Measurements from ENCODE around the gene B4GALT2.

B4GALT2 gene

GRCh38 chr1:43969416-43969745 lies 9.6 kb upstream of the B4GALT2 start:
- no peak for DNase-seq (ENCODE audit: low read depth in 1 of 2, low spot score in 1 of 2)

- peak; percentile 85 to 89 for DNase-seq (ENCODE audit: low read depth in 1 of 2, low spot score in 1 of 2)
Observed at GRCh38 chr1:43969746-43970466, 9.1 kb upstream of the B4GALT2 start, which contains the start of gene DPH2. Gene DPH2 (plus strand): TSS chr1:43970010. CDS start chr1:43970176, 166 bp downstream.

DNA sequence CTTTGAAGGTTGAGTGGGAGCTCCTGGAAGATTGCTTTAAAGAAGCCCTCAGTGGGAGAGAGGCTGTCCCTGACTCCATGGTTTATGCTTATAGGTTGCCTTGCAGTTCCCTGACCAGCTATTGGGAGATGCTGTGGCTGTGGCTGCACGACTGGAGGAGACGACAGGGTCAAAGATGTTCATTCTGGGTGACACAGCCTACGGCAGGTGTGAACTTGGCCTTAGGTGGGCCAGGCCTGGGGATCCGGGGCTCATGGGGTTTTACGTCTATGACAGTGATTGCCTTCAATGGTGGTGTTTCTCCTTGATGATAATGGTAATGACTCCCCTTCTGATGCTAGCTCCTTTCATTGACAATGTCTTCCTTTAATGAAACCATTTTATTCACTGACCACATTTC lies 8.5 kb upstream of the B4GALT2 start:
- DNase-seq (ENCODE audit: low read depth in 1 of 2, low spot score in 1 of 2), result no peak

GRCh38 chr1:43970911-43971310 lies 8.1 kb upstream of the B4GALT2 start:
- no peak for DNase-seq (ENCODE audit: low read depth in 1 of 2, low spot score in 1 of 2)

DNA sequence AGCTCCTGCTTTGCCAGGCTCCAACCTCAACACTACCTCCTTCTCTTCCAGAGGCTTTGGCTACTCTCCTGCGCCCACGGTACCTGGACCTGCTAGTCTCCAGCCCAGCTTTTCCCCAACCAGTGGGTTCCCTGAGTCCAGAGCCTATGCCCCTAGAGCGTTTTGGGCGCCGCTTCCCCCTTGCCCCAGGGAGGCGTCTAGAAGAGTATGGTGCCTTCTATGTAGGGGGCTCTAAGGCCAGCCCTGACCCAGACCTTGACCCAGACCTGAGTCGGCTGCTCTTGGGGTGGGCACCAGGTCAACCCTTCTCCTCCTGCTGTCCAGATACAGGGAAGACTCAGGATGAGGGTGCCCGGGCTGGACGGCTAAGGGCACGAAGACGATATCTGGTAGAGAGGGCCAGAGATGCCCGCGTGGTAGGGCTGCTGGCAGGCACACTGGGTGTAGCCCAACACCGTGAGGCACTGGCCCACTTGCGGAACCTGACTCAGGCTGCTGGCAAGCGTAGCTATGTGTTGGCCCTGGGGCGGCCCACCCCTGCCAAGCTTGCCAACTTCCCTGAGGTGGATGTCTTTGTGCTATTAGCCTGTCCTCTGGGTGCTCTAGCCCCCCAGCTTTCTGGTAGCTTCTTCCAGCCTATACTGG lies 7.6 kb upstream of the B4GALT2 start:
- DNase-seq (ENCODE audit: low read depth in 1 of 2, low spot score in 1 of 2), result no peak

- DNase-seq (ENCODE audit: low read depth in 1 of 2, low spot score in 1 of 2), result no peak
Observed at GRCh38 chr1:43973981-43974442, 5.0 kb upstream of the B4GALT2 start.

- peak; percentile 82 to 94 for DNase-seq (ENCODE audit: low read depth in 1 of 2, low spot score in 1 of 2)
Observed at GRCh38 chr1:43974443-43975248, 4.4 kb upstream of the B4GALT2 start, which contains the start of gene ATP6V0B. Gene ATP6V0B (plus strand): TSS chr1:43974960. CDS start chr1:43975041, 81 bp downstream.

DNA sequence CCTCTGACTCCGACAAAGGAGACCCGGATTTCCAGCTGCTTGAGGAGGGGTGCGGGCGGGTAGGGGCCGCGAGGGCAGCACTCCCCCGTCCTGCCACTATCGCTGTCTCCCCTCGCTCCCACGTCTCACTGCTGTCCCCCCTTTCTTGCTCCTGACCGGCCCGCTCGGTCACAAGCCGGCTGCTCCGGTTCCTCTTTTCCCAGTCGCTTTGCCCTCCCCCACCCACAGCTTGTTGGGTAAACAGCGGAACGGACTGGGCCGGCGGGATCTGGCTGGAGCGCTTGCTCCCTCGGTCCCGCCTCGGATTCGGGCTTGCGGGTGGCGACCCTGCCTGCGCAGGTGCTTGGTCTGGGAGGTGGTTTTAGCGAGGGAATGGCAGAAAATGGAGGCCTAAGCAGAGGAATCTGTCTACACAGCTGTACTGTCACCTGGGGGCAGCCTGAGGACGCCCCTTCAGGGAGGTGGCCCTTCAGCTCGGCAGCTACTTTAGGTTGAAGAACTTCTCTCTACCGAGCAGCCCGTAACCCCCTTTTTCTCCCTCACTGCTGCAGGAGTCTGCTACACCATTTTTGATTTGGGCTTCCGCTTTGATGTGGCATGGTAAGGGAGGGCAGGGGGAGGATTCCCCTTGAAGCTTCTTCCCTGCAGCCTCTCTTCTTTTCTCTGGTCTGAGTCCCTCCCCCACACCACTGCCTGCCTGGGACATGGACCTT lies 3.6 kb upstream of the B4GALT2 start:
- DNase-seq (ENCODE audit: low read depth in 1 of 2, low spot score in 1 of 2), result no peak

DNA sequence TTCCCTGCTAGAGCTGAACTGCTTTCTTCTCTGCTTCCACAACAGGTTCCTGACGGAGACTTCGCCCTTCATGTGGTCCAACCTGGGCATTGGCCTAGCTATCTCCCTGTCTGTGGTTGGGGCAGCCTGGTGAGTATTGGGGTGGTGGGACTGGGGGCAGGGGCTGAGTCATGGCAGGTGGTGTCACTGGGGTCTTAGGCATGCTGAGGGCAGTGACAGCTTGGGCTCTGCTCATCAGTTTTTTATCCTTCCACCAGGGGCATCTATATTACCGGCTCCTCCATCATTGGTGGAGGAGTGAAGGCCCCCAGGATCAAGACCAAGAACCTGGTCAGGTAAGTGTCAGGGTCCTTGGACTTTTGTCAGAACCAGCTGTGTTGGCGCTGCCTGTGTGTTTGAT lies 3.0 kb upstream of the B4GALT2 start:
- DNase-seq (ENCODE audit: low read depth in 1 of 2, low spot score in 1 of 2), result no peak

DNA sequence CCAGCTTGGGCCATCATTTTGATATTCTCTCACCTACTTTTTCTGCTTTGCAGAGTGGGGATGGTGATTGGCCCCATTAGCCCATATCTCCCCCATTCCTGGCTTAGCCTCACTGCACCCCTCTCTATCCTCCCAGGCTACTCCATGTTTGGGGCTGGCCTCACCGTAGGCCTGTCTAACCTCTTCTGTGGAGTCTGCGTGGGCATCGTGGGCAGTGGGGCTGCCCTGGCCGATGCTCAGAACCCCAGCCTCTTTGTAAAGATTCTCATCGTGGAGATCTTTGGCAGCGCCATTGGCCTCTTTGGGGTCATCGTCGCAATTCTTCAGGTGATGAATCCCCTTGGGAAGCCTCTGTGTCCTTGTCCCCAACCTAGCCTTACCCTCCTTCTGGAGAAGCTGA lies 2.1 kb upstream of the B4GALT2 start:
- DNase-seq (ENCODE audit: low read depth in 1 of 2, low spot score in 1 of 2), result no peak

DNA sequence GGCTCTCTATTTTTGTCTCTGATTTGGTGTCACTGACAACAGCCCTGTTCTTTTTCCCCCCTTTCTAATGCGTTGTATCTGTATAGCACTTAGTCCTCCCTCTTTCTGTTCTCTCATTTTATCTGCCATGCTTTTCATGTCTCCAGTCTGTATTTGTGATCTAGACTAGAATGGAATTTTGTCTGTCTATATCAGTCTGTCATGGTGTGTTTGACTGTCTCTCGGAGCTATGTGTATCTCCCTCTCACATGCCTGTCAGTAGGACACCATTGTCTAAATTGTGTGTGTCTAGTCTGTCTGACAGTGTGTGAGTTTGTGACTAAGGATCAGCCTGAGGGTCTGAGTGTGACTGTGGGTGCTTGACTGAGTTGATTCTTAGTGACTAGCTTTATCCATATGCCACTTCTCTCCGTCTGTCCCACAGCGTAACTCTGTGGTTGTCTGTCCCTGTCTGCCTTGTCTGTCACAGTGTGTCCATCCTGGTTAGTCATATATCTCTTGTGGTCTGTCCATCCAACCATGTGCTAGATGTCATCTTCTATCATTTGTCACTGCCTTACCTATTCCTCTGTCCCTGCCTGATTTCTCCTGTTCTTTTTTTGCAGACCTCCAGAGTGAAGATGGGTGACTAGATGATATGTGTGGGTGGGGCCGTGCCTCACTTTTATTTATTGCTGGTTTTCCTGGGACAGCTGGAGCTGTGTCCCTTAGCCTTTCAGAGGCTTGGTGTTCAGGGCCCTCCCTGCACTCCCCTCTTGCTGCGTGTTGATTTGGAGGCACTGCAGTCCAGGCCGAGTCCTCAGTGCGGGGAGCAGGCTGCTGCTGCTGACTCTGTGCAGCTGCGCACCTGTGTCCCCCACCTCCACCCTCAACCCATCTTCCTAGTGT lies 1.4 kb upstream of the B4GALT2 start:
- DNase-seq (ENCODE audit: low read depth in 1 of 2, low spot score in 1 of 2), result no peak

DNA sequence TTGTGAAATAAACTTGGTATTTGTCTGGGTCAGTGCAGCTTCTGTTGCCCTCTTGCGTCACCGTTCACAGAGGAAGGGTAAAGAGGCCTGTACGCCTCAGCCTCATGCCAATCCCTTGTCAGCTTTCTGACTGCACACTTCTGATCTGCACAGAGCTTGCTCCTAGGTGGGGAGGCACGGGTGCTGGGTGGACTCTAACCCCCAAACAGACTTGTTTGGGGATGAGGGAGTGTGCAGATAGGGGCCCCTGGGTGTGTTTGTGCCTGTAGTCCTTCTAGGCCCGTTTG lies 803 bp upstream of the B4GALT2 start:
- DNase-seq (ENCODE audit: low read depth in 1 of 2, low spot score in 1 of 2), result no peak

DNA sequence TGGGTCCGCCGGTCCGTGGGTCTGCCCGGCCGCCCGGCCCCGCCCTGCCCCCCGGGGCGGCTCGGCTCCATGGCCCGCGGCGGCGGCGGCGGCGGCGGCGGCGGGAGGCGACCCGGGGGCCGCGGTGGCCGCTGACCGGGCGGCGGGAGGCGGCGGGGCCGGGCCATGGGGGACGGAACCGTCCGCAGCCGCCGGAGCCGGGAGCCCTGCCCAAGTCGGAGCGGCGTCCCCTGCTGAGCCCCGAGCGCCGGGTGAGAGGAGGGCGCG lies 184 bp downstream of the B4GALT2 start:
- no peak for DNase-seq (ENCODE audit: low read depth in 1 of 2, low spot score in 1 of 2)

DNA sequence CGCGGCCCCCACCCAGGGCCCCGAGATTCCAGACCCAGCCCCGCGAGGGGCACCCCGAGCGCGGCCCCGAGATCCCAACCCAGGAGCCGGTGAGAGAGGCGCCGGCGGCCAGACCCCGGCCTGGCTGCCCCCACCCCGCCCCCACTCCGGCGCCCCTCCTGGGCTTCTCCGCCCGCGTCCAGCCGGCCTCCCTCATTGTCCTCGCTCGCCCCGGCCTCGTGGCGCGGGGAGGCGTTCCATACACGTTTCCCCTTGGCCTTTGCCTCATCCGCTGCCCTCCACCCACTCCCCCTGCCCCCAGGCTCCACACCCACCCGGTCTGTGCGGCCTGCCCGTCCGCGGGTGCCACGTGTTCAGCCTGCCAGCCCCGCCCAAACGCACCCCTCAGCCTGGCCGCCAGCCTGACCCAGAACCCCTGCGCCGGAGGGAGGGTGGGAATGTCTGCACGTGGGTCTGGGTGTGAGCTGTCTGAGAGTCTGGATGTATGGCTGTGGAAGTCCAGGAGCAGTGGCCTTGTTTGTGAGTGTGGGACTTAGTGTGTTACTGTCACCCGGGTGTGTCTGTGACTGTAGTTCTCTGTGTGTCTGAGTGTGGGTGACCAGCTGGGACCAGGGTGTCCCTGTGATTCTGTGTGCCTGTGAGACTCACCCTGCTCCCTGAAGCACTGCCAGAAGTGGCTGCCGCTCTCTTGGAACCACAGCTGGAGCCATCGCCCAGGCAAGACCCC lies 681 bp downstream of the B4GALT2 start:
- DNase-seq (ENCODE audit: low read depth in 1 of 2, low spot score in 1 of 2), result no peak

GRCh38 chr1:43980255-43981134 lies 1.5 kb downstream of the B4GALT2 start:
- no peak for DNase-seq (ENCODE audit: low read depth in 1 of 2, low spot score in 1 of 2)

DNA sequence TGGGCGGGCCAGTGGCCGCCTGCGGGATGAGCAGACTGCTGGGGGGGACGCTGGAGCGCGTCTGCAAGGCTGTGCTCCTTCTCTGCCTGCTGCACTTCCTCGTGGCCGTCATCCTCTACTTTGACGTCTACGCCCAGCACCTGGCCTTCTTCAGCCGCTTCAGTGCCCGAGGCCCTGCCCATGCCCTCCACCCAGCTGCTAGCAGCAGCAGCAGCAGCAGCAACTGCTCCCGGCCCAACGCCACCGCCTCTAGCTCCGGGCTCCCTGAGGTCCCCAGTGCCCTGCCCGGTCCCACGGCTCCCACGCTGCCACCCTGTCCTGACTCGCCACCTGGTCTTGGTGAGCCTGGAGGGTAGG lies 2.1 kb downstream of the B4GALT2 start:
- no peak for DNase-seq (ENCODE audit: low read depth in 1 of 2, low spot score in 1 of 2)

GRCh38 chr1:43981636-43982035 lies 2.6 kb downstream of the B4GALT2 start:
- DNase-seq (ENCODE audit: low read depth in 1 of 2, low spot score in 1 of 2), result no peak

- DNase-seq (ENCODE audit: low read depth in 1 of 2, low spot score in 1 of 2), result no peak
Observed at GRCh38 chr1:43982241-43982640, 3.2 kb downstream of the B4GALT2 start.

DNA sequence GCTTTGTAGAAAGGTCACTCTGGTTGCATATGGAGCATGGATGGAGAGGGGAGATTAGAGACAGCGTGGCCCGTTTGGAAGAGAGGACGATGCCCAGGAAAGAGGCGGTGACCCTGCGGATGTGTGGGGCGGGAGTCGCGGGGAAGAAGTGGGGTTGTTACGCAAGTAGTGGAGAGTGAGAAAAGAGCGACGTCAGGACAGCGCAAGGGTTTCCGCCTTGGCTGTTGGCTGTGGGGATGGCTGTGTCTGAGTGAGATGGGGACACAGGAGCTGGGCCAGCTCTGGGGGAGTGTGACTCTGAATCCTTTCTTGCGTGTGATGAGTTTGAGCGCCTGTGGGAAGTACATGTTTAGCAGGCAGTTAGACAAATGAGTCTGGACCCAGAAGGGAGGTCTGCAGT lies 3.8 kb downstream of the B4GALT2 start:
- no peak for DNase-seq (ENCODE audit: low read depth in 1 of 2, low spot score in 1 of 2)

Data from stimulated activated CD4-positive, alpha-beta T cell treated with anti-CD3 and anti-CD28 coated beads, Interleukin-15, amount 100 ng/mL, for 1 hour (primary cell).